ENCODE measurements around the gene SERPINE1.

- no peak for TF ChIP-seq RAD21 (IDR thresholded peaks at IDR 0.05; ENCODE audit: low read depth)
- no peak for TF ChIP-seq CEBPB (IDR thresholded peaks at IDR 0.05)
- TF ChIP-seq YY1 (IDR thresholded peaks at IDR 0.05; ENCODE audit: low read depth): no peak
- no peak for TF ChIP-seq FOXM1 (IDR thresholded peaks at IDR 0.05; ENCODE audit: borderline replicate concordance, low read depth)
Observed at GRCh38 chr7:101121991-101122932, 4.6 kb upstream of the SERPINE1 start.
